H1 (cell line): Measurements from ENCODE around the gene SLC2A4. TPM values are rescaled to one million over a fixed set of nuclear protein-coding genes. Genes with fewer than 3 reads are reported as not detected.

Experiments used
- ASH2L ChIP-seq: fragments of 200-600, 300-600 bp; sonication (generic); IDR thresholded peaks from one replicate; pipeline ENCODE4 v1.7.1; 2017; ENCODE audit warnings: low read length
- CBX5 ChIP-seq: fragments of 300-800, 300-1000 bp; sonication (generic); IDR thresholded peaks from 2 replicates; pipeline ENCODE4 v1.7.1; 2016; ENCODE audit warnings: antibody characterized with exemption, low read length, low read depth
- EGR1 ChIP-seq: IDR thresholded peaks from 2 replicates; pipeline ENCODE4 v1.6.1; 2011; ENCODE audit warnings: low read depth, low read length, borderline replicate concordance
- EP300 ChIP-seq, 2 experiments: IDR thresholded peaks; 1 replicate in 1 of 2; 2 replicates in 1 of 2; pipeline ENCODE4 v1.6.1; 2011 to 2012; ENCODE audit warnings: low read depth in 2 of 2, low read length in 2 of 2, mild to moderate bottlenecking in 2 of 2, borderline replicate concordance in 1 of 2, inconsistent platforms in 1 of 2, moderate library complexity in 1 of 2
- polyA plus RNA-seq, 7 experiments: library from polyadenylated mRNA; depleted of rRNA in 3 of 7; stranded (reverse) in 5 of 7; unstranded in 2 of 7; fragments of >200 nt in 5 of 7; fragments of 200-250 nt in 2 of 7; gene quantifications; 1 replicate in 5 of 7; 2 replicates in 1 of 7; 4 replicates in 1 of 7; pipeline versions ENCODE4 v1.2.1 to v1.2.3, GENCODE V29; 2011 to 2013; ENCODE audit warnings: missing spikeins in 2 of 7, mixed read lengths in 2 of 7
- total RNA-seq: library from RNA; stranded (reverse); fragmentation: NEBNext Ultra II Directional; extraction: Animal tissue kit (Norgen Biotek cat#: 25700); gene quantifications from 2 replicates; pipeline ENCODE4 v1.2.1, GENCODE V29; 2021

Gene SLC2A4
- total and polyA plus RNA-seq, 2 of the 8 experiments (the other 6 are each of a cell fraction or from before 2014, with no cell fraction given): 5.7 to 6.9 TPM

DNA sequence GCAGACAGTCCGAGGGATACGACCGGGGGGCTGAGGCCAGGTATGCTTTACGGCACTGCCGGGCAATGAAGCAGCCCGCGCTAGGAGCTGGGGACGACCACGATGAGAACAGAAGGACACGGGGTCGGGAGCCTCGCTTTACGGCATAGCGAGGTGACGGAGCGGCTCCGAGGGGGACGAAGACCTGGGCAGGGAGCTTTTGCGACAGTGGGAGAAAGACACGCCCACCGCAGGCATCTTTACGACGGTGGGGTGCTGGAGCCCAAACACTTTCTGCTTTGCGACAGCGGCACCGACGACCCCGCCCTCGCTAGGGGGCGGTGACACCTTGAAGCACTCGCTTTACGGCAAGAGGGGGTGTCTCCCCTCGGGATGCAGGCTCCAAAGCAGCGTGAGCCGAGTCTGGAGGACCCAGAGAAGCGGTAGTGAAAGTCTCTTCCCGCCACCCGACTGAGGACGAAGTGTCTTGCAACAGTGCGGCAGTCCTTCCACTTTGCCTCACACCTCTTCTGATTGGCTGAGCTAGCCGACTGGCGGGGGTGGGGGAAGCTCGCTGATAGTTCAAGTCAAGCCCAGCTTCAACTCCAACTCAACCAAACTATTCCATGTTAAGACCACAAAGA lies 48.0 kb downstream of the SLC2A4 start (continued):
- no peak for TF ChIP-seq EGR1
- no peak; a peak in 1 of 3 replicates for TF ChIP-seq EP300 (IDR thresholded peaks at IDR 0.05; ENCODE audit: borderline replicate concordance in 1 of 2, low read depth in 2 of 2, low read length in 2 of 2)
- peak; percentile 31 for TF ChIP-seq ASH2L
- TF ChIP-seq CBX5: no peak
